ENCODE results near the gene ATP11A. TPM values are rescaled to one million over a fixed set of nuclear protein-coding genes. Genes with fewer than 3 reads are reported as not detected.
A peak's percentile ranks its signal among the peaks of the same experiment; 100 is the strongest.

ATP11A gene
- total and polyA plus RNA-seq, 9 donors, result 6.6 to 72.7 (median 34.9) TPM

- intact Hi-C loops (cut with DNase I), result loop anchor here in 1 of 4 donors (5.0 kb wide), 1 partner anchor 190 kb away; no protein-coding TSS in a partner anchor
- no peaks in the 10 kb centered on the region for H3K36me3 ChIP-seq
- no peak overlapping the region for H3K27ac ChIP-seq
- H3K9me3 ChIP-seq, result no peaks in the 10 kb centered on the region
- H3K27me3 ChIP-seq, result no peaks in the 10 kb centered on the region
- no peak overlapping the region for H3K4me3 ChIP-seq
- TF ChIP-seq EP300 (IDR thresholded peaks at IDR 0.05), result no peak
- no peak for TF ChIP-seq POLR2A (IDR thresholded peaks at IDR 0.05)
- TF ChIP-seq CTCF (IDR thresholded peaks at IDR 0.05), result no peak
- peaks cover 2% of the 10 kb centered on the region for H3K4me1 ChIP-seq (ENCODE audit: insufficient read depth)
- 89 to 95% (median 93%) methylated on average over 9 of the region's 9 CpGs for WGBS, 3 donors
- no peak for DNase-seq
Observed at GRCh38 chr13:112686987-112687386, 2.9 kb upstream of the ATP11A start.

GRCh38 chr13:112687836-112688559 is 1.8 kb upstream of the ATP11A start:
- Histone ChIP-seq H3K27ac (peak overlapping the region in 1 of 2 donors; percentile 91), H3K9me3 (no peaks in the 10 kb centered on the region), H3K4me3 (no peak overlapping the region), H3K27me3 (no peaks in the 10 kb centered on the region), H3K36me3 (no peaks in the 10 kb centered on the region), H3K4me1 (ENCODE audit: insufficient read depth) (peaks cover 2% of the 10 kb centered on the region)
- TF ChIP-seq POLR2A (IDR thresholded peaks at IDR 0.05), result no peak
- intact Hi-C loops (cut with DNase I), result loop anchor here in 1 of 4 donors (5.0 kb wide), 1 partner anchor 189 kb away; no protein-coding TSS in a partner anchor
- no peak for DNase-seq
- 89 to 93% (median 93%) methylated on average over 10 of the region's 10 CpGs for WGBS, 3 donors

GRCh38 chr13:112688560-112689302 is 1.1 kb upstream of the ATP11A start:
- Histone ChIP-seq H3K4me1 (ENCODE audit: insufficient read depth) (peaks cover 2% of the 10 kb centered on the region), H3K36me3 (no peaks in the 10 kb centered on the region), H3K4me3 (peak overlapping the region; percentile 60), H3K9me3 (no peaks in the 10 kb centered on the region), H3K27ac (peak overlapping the region; percentile 91 to 92), H3K27me3 (no peaks in the 10 kb centered on the region)
- no peak for TF ChIP-seq POLR2A (IDR thresholded peaks at IDR 0.05)
- TF ChIP-seq CTCF (IDR thresholded peaks at IDR 0.05), result no peak
- TF ChIP-seq EP300 (IDR thresholded peaks at IDR 0.05), result no peak
- DNase-seq, result peak in 2 of 5 donors; percentile 25 to 36
- intact Hi-C loops (cut with DNase I), result loop anchor here in 1 of 4 donors (5.0 kb wide), 1 partner anchor 189 kb away; no protein-coding TSS in a partner anchor
- WGBS, 3 donors, result 56 to 61% (median 60%) methylated on average over 15 of the region's 15 CpGs

- intact Hi-C loops (cut with DNase I), result no loop called here
- H3K4me1 ChIP-seq (ENCODE audit: insufficient read depth), result peaks cover 2% of the 10 kb centered on the region
- H3K27ac ChIP-seq, result peak overlapping the region; percentile 57 to 91
- 1 to 2% (median 1%) methylated on average over 59 to 77 of the region's 77 CpGs for WGBS, 3 donors
- H3K9me3 ChIP-seq, result no peaks in the 10 kb centered on the region
- TF ChIP-seq CTCF (IDR thresholded peaks at IDR 0.05) (no peak), EP300 (IDR thresholded peaks at IDR 0.05) (no peak), POLR2A (IDR thresholded peaks at IDR 0.05) (no peak)
- no peaks in the 10 kb centered on the region for H3K27me3 ChIP-seq
- H3K36me3 ChIP-seq, result no peaks in the 10 kb centered on the region
- peak overlapping the region; percentile 60 for H3K4me3 ChIP-seq
- DNase-seq, result peak in 3 of 5 donors; percentile 55 to 68 (median 67)
Observed at GRCh38 chr13:112690283-112690929, 568 bp downstream of the ATP11A start.
